Raji (cell line): ENCODE data around the gene CPB2.

Experiments used
- POLR2A ChIP-seq: IDR thresholded peaks from 2 replicates; pipeline ENCODE4 v1.6.1; 2011; ENCODE audit warnings: low read depth, low read length, control low read depth; ENCODE audit not compliant: insufficient read depth

CPB2 gene

DNA sequence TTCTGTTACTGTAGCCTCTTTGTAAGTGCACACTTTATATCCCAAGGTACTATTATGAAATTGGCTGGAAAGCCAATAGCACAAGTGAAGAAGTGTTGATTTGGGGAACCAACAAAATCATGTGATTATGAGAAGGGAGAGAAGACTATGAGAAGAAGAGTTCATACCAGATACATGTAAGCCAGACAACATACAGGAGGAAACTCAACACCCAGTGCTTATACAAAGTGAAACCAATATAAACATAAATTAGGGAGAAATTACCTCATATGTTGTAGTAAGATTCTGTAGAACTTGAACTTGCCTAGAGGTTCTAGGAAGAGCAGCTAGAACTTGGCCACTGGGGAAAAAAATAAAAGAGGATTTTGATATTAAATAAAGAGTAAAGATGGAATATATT is 17.4 kb downstream of the CPB2 start:
- TF ChIP-seq POLR2A: no peak

DNA sequence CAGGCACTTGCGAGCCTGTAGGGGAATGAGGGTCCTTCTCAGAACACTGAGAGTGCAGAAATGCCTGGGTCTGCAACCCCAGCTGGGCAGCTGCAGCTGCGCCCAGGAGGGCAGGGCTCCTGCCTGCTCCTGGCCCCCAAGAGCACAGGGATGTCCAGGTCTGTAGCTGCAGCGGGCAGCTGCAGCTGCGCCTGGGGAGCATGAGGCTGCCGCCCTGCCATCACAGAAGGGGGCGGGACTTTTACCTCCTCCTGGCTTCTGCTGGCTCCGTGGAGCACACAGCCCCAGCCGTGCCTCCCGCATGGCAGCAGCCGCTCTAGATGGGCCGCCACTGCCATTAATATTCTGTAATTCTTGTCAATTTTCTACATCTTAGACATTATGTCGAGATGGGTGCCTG is 17.8 kb downstream of the CPB2 start:
- TF ChIP-seq POLR2A: no peak

DNA sequence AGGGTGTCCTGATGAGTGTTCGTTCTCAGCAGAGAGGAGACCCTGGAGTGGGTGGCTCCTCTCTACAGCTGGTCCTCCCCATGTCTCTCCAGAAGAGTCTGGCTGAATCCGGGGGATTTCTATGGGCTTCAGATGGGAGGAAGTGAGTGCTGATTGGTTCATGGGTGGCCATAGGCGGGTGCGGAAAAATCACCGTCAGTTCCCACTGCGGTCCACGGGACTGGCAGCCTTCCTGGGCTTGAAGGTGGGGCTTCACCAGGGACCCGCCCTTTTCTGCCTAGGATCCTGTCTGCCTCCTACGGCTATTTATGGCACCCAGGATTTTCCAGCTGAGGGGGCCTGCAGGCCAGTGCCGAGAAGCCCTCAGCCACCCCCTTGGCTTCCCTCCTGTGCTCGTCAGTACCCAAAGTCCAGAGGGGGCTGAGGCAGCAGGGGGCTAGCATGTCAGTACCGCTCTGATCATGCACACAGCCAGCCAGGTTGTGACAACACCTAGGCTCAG is 18.4 kb downstream of the CPB2 start:
- no peak for TF ChIP-seq POLR2A

DNA sequence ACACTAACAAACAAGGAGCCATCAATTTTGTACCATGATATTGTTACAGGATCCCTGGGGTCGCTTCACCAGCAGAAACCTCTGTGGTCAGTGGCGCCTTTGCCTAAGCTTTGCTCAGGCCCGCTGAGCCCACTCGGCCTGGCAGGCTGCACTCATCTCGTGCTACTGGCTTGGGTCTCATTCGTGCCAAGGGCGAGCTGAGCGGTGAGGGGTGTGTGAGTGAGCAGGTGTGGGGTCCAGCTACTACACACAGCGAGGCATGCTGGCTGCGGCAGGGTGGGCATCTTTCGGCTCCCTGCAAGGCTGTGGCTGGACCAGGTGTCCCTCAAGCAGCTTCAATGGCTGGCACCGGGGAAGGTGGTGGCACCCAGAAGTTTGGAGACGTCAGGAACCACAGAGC is 19.1 kb downstream of the CPB2 start:
- no peak for TF ChIP-seq POLR2A

DNA sequence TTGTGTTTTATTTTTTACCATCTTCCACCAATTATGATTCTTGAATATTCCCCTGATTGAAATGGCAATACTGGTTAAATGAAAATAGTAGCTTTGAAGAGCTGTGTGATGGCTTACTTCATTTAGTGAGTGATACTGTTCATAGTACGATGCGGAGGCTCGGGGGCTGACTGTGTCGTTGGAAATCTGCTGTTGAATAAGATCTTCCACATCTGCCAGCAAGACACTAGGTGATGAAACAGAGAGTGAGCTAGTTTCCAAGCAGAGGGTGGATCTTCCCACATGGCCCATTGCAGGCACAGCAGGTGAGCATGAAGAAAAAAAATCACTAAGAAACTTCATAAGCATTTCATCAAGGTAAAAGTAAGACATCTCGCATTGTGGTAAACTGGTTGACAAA is 22.5 kb downstream of the CPB2 start:
- TF ChIP-seq POLR2A: no peak

DNA sequence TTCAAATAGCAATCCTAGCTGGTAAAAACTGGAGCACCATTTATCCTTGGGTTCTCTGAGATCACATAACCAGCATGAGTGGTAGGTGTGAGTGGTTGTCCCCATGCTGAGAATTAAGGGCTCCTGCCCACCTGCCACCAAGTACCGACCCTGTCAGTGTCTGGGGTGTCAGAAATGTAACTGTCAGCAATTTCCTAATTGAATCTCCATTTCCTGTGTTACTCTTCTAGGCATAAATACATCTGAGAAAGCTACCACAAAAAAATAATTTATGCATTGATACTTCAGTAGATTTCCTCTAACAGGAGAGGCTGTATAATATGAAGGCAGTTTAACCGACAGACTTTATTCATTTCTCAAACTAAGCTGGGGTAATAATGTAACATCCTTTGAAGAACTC is 25.1 kb downstream of the CPB2 start:
- TF ChIP-seq POLR2A: no peak

DNA sequence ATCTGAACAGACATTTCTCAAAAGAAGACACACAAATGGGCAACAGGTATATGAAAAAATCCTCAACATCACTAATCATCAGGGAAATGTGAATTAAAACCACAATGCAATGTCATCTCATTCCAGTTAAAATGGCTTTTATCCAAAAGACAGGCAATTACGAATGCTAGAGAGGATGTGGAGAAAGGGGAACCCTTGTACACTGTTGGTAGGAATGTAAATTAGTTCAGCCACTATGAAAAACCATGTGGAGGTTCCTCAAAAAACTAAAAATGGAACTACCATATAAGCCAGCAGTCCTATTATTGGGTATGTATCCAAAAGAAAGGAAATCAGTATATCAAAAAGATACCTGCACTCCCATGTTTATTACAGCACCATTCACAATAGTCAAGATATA is 27.6 kb downstream of the CPB2 start:
- no peak for TF ChIP-seq POLR2A

DNA sequence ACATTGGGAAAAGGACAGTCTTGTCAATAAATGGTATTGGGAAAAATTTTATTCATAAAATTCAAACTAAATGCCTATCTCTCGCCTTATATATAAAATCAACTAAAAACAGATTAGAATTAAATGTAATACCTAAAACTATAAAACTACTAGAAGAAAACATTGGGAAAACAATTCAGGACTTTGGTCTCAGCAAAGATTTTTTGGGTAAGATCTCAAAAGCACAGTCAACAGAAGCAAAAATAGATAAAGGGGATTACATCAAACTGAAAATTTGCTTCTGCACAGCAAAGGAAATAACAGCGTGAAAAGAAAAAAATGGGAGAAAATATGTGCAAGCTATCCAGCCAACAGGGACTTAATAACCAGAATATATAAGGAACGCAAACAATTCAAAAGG is 28.0 kb downstream of the CPB2 start:
- TF ChIP-seq POLR2A: no peak

DNA sequence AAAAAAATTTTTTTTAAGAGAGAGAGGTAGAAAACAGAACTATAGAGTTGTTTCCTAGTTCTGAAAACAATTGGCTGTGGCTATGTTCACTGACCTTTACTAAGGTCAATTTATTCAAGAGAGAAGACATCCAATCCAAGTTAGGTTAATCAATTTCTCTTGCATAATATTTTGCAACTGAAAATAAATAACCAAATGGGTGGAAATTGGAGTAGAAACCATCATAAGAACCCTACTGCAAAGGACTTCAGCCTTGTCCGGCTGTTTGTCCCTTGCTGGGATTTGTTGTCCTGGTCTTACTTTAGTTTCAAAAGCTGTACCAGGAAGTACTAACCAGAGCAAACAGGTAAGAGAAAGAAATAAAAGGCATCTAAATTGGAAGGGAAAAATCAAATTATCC is 29.0 kb downstream of the CPB2 start:
- TF ChIP-seq POLR2A: no peak

DNA sequence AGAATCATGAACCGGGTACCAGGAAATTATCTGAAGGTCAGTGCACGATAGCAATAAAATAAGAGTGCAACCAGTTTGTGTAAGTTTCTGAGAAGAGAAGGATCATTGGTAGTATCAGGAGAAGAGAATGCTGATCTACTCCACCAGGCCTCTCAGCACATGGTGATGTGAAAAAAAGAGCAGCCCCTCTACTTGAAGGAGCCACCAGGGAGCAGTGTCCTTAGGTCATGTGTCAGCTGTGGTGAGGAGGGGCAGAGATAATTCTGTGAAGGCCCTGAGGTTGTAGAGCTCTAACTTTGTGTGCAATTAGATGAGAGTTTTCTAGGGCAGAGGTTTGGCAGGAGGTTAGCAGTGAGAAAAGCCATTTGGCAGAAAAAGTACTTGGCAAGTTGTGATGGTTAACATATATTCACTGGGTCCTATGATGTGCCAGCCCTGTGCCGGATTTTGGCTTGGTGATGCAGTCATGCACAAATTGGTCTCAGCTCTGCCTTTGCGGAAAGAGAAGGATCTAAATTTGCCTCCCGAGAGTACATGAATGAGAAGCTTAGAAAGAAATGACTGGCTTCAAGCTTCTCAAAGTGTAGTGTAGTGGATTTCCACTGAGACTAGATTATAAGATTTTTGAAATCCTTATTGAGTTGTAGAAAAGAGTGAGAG is 33.1 kb downstream of the CPB2 start:
- TF ChIP-seq POLR2A: no peak

DNA sequence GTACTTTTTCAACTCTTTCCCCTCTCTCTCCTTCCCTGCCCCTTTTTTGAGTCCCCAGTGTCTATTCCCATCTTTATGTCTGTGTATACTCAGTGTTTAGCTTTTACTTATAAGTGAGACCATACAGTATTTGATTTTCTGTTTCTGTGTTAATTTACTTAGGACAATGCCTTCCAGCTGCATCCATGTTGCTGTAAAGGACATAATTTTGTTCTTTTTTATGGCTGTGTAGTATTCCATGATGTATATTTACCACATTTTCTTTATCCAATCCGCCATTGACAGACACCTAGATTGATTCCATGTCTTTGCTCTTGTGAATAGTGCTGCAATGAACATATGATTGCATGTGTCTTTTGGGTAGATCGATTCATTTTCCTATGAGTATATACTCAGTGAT is 41.5 kb downstream of the CPB2 start:
- no peak for TF ChIP-seq POLR2A

DNA sequence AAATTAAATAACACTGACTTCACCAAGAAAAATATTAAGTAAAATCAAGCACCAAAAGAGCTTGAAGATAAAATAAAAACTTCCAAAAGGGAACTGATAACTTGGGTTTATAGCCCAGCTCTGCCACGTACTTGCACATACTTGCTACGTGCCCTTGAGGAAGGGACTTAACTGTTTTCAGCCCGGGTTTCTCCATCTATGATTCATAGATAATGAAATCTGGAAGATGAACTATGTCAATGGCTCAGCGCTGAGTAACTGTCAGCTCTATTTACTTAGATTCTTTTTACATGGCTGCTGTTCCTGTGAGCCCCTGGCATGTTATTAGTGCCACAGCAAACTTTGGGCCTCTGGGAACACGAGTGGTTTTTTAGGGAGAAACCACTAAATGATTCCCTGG is 42.6 kb downstream of the CPB2 start:
- no peak for TF ChIP-seq POLR2A

DNA sequence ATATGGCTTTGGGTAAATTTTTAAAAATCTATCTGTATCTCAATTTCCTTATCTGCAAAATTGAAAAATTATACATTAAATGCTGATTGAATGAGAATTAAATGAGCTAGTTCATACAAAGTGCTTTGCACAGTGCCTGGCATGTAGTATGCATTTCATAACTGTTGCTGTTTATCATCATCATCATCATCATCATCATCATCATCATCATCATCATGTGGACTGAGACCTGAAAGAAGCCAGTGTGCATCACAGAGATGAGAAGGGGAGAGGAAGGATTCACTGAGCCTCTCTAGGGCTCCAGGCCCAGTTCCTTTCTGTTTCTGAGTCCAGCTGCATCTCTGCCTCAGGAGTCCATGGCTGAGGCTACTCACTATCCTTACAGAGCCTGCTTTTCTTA is 45.4 kb downstream of the CPB2 start:
- no peak for TF ChIP-seq POLR2A

DNA sequence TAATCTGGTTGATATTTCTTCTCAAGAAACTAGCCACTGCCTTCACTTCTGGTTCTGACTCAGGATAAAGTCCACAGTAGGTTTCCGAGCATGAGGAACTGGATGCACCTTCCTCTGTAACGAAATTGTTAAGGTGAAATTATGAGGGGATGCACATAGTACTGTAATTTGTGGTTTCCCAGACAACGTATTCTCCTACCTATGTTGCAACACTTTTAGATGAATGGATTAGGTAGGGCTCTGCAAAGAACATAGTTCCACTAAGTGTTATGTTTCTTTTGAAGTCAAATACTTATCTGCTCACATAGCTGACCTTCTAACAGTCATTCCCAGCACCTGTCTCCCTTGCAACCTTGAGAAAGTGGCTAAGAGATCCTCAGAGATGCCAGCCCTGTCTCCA is 46.6 kb downstream of the CPB2 start:
- no peak for TF ChIP-seq POLR2A

DNA sequence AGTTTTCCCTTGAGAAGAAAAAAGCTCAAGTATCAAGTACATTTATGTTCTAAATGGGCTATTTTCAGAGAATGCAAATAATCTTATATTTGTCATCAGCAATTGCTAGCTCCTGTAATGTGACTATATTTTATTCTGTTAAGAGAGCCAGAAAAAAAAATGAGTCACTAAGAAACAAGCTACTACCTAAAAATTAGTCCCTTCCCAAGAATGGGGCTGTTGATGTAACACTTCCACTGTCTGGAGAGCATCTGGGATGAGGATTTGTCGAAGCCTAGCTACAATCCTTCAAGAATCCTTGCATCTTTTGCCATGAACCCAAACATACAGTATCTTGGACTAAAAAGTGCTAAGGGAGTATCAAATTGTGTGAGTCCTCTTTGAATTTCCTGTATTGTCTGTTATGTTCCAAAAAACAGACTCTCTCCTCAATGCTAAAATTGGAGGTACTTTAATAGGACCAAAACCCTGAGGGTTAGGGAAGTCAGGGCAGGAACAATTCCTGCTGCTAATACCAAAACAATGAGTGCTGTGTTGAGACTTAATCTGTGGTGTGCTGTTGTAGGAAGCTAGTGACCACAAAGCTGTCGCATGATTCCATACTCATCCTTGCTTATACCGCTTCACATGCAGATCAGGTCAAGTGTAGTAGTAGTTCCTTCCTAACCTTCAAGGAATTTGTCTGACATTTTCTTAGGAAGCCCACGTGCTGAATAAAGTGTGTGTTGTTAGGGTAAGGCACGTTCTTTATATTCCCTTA is 47.4 kb downstream of the CPB2 start:
- TF ChIP-seq POLR2A: no peak

DNA sequence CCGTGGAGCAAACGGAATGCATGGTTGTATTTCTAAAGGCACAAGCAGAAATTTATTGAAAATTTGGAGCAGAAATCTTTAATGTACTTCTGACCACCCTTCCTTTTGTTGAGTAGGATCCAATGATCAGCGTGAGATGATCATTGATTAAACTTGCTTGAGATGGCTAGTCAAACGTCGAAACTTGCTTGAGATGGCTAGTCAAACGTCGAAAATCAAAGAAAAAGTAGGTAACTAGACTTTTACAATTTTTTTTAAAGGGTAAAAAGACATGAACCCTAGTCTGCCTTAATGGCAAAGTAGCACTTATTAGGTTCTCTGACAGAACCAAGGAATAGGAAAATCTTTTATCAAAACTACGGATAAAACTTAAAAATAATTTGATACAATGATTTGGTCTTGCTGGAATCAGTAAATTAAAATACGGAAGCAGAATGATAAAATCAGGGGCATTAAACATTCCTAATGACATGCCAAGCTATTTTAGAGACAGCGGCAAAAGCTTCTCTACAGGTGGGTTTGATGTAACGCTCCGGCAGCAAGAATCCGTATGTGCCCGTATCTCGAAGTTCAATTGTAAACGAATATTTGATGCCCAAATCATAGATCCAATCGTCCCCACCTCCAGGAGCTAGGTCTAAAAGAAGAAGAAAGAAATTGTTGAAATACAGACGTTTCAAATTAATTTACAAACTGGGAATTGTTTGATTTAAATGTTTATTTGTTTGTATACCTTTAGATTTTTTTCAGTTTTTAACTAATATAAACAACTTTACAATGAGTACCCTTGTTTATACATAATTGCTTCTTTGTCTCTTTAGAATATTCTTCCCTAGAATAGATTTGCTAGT is 51.4 kb downstream of the CPB2 start:
- no peak for TF ChIP-seq POLR2A
